Measurements from ENCODE around the gene DHRS7. TPM values are rescaled to one million over a fixed set of nuclear protein-coding genes. Genes with fewer than 3 reads are reported as not detected.

Gene DHRS7
- total and polyA plus RNA-seq, 9 of the 15 experiments (the other 6 are each of a cell fraction or from before 2014, with no cell fraction given), result 10.2 to 20.1 (median 15.7) TPM

DNA sequence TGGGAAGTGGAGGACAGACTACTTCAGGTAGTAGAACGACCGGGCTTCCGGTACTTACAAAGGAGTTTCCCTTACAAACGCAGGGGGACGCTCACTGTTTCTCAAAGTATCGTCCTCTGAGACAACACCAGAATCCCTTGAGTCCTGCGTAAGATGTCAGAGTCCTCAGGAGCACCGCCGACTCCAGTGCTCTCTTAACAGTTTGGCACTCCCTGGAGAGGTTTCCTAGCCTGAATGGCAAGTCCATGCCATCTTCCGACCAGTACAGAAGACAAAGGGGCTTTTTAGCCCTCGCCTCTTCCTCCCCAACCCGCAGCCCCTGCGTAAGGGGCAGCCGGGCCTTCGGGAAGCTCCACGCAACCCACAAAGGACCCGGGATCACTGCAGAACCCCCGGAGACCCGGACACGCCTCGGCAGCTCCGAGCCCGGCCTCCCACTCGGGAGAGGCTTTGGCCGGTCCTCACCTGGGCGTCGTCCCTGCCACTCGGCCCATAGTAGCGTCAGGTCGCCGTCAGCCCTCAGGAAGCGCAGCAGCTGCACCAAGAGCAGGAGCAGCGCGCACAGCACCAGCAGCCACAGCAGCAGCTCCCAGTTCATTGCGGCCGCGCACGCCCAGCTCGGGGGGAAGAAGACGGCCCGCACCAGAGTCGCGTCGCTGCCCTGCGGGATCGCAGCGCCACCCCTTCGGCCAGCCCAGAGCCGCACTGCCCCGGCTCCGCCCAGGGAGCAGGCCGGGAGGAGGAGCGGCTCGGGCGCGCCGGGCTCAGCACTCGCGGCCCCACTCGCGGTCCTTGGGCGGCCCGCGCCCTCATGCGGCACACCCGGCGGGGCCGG, at the start of gene DHRS7 (continued):
- TF ChIP-seq, protein P1, sequence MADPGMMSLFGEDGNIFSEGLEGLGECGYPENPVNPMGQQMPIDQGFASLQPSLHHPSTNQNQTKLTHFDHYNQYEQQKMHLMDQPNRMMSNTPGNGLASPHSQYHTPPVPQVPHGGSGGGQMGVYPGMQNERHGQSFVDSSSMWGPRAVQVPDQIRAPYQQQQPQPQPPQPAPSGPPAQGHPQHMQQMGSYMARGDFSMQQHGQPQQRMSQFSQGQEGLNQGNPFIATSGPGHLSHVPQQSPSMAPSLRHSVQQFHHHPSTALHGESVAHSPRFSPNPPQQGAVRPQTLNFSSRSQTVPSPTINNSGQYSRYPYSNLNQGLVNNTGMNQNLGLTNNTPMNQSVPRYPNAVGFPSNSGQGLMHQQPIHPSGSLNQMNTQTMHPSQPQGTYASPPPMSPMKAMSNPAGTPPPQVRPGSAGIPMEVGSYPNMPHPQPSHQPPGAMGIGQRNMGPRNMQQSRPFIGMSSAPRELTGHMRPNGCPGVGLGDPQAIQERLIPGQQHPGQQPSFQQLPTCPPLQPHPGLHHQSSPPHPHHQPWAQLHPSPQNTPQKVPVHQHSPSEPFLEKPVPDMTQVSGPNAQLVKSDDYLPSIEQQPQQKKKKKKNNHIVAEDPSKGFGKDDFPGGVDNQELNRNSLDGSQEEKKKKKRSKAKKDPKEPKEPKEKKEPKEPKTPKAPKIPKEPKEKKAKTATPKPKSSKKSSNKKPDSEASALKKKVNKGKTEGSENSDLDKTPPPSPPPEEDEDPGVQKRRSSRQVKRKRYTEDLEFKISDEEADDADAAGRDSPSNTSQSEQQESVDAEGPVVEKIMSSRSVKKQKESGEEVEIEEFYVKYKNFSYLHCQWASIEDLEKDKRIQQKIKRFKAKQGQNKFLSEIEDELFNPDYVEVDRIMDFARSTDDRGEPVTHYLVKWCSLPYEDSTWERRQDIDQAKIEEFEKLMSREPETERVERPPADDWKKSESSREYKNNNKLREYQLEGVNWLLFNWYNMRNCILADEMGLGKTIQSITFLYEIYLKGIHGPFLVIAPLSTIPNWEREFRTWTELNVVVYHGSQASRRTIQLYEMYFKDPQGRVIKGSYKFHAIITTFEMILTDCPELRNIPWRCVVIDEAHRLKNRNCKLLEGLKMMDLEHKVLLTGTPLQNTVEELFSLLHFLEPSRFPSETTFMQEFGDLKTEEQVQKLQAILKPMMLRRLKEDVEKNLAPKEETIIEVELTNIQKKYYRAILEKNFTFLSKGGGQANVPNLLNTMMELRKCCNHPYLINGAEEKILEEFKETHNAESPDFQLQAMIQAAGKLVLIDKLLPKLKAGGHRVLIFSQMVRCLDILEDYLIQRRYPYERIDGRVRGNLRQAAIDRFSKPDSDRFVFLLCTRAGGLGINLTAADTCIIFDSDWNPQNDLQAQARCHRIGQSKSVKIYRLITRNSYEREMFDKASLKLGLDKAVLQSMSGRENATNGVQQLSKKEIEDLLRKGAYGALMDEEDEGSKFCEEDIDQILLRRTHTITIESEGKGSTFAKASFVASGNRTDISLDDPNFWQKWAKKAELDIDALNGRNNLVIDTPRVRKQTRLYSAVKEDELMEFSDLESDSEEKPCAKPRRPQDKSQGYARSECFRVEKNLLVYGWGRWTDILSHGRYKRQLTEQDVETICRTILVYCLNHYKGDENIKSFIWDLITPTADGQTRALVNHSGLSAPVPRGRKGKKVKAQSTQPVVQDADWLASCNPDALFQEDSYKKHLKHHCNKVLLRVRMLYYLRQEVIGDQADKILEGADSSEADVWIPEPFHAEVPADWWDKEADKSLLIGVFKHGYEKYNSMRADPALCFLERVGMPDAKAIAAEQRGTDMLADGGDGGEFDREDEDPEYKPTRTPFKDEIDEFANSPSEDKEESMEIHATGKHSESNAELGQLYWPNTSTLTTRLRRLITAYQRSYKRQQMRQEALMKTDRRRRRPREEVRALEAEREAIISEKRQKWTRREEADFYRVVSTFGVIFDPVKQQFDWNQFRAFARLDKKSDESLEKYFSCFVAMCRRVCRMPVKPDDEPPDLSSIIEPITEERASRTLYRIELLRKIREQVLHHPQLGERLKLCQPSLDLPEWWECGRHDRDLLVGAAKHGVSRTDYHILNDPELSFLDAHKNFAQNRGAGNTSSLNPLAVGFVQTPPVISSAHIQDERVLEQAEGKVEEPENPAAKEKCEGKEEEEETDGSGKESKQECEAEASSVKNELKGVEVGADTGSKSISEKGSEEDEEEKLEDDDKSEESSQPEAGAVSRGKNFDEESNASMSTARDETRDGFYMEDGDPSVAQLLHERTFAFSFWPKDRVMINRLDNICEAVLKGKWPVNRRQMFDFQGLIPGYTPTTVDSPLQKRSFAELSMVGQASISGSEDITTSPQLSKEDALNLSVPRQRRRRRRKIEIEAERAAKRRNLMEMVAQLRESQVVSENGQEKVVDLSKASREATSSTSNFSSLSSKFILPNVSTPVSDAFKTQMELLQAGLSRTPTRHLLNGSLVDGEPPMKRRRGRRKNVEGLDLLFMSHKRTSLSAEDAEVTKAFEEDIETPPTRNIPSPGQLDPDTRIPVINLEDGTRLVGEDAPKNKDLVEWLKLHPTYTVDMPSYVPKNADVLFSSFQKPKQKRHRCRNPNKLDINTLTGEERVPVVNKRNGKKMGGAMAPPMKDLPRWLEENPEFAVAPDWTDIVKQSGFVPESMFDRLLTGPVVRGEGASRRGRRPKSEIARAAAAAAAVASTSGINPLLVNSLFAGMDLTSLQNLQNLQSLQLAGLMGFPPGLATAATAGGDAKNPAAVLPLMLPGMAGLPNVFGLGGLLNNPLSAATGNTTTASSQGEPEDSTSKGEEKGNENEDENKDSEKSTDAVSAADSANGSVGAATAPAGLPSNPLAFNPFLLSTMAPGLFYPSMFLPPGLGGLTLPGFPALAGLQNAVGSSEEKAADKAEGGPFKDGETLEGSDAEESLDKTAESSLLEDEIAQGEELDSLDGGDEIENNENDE (IDR thresholded peaks at IDR 0.05; ENCODE audit: low read depth, low read length), result no peak
- TF ChIP-seq MTA3 (IDR thresholded peaks at IDR 0.05; ENCODE audit: borderline replicate concordance) (no peak; the same call in 1 of the 2 replicates), RBM39 (optimal IDR thresholded peaks at IDR 0.05; ENCODE audit: low read depth, low read length) (no peak), SETDB1 (IDR thresholded peaks at IDR 0.05; ENCODE audit: low read length) (no peak), ZNF431 (CRISPR knock-in tag; IDR thresholded peaks at IDR 0.05) (no peak), ZNF57 (CRISPR knock-in tag; IDR thresholded peaks at IDR 0.05) (no peak), CHD1 (IDR thresholded peaks at IDR 0.05; ENCODE audit: low read length) (no peak), ZFP1 (CRISPR knock-in tag; IDR thresholded peaks at IDR 0.05) (no peak), TSC22D4 (tag; IDR thresholded peaks at IDR 0.05) (no peak)
- TF ChIP-seq, protein P2, sequence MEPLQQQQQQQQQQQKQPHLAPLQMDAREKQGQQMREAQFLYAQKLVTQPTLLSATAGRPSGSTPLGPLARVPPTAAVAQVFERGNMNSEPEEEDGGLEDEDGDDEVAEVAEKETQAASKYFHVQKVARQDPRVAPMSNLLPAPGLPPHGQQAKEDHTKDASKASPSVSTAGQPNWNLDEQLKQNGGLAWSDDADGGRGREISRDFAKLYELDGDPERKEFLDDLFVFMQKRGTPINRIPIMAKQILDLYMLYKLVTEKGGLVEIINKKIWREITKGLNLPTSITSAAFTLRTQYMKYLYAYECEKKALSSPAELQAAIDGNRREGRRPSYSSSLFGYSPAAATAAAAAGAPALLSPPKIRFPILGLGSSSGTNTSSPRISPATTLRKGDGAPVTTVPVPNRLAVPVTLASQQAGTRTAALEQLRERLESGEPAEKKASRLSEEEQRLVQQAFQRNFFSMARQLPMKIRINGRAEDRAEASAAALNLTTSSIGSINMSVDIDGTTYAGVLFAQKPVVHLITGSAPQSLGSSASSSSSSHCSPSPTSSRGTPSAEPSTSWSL (CRISPR knock-in tag; IDR thresholded peaks at IDR 0.05; ENCODE audit: borderline replicate concordance), result no peak
- TF ChIP-seq, protein P3, sequence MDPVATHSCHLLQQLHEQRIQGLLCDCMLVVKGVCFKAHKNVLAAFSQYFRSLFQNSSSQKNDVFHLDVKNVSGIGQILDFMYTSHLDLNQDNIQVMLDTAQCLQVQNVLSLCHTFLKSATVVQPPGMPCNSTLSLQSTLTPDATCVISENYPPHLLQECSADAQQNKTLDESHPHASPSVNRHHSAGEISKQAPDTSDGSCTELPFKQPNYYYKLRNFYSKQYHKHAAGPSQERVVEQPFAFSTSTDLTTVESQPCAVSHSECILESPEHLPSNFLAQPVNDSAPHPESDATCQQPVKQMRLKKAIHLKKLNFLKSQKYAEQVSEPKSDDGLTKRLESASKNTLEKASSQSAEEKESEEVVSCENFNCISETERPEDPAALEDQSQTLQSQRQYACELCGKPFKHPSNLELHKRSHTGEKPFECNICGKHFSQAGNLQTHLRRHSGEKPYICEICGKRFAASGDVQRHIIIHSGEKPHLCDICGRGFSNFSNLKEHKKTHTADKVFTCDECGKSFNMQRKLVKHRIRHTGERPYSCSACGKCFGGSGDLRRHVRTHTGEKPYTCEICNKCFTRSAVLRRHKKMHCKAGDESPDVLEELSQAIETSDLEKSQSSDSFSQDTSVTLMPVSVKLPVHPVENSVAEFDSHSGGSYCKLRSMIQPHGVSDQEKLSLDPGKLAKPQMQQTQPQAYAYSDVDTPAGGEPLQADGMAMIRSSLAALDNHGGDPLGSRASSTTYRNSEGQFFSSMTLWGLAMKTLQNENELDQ (CRISPR knock-in tag; IDR thresholded peaks at IDR 0.05; ENCODE audit: borderline replicate concordance), result no peak
